Vagina (tissue), 2 donors: ENCODE data around the gene CCDC112.

Source experiments
- POLR2A ChIP-seq, 2 donors: fragments of 450-650 bp; IDR thresholded peaks; one replicate each; pipeline ENCODE4 v1.6.1; 2017; ENCODE audit warnings: antibody characterized with exemption in 2 of 2, mild to moderate bottlenecking in 2 of 2, moderate library complexity in 2 of 2
- TF ChIP-seq, protein P1 (sequence below), 3 experiments: fragments of 450-650 bp in 2 of 3; fragments of 200-600 bp in 1 of 3; sonication (generic) in 1 of 3; IDR thresholded peaks; one replicate each; pipeline ENCODE4 v1.5.1; 2017 to 2019; ENCODE audit warnings: antibody characterized with exemption in 3 of 3, mild to moderate bottlenecking in 2 of 3, moderate library complexity in 2 of 3

DNA sequence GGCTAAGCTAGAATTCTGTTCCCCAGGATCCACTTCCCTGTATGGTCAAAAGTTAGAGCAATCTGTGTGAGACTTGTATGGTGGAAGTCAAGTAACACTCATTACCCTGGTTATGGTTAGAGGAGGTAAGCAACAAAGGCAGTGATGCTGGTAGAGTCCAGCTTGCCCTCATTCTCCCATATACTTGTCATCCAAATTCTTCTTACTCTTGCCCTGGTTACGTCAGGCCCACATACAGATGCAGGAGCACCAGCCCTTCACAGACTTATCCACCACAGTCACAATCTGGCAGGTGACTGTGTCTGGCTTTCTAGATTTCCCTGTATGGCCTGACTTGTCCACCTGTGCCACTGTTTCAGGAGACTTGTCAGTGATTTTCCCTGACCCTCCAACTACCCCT, 69.2 kb downstream of the CCDC112 start:
- TF ChIP-seq, protein P1, sequence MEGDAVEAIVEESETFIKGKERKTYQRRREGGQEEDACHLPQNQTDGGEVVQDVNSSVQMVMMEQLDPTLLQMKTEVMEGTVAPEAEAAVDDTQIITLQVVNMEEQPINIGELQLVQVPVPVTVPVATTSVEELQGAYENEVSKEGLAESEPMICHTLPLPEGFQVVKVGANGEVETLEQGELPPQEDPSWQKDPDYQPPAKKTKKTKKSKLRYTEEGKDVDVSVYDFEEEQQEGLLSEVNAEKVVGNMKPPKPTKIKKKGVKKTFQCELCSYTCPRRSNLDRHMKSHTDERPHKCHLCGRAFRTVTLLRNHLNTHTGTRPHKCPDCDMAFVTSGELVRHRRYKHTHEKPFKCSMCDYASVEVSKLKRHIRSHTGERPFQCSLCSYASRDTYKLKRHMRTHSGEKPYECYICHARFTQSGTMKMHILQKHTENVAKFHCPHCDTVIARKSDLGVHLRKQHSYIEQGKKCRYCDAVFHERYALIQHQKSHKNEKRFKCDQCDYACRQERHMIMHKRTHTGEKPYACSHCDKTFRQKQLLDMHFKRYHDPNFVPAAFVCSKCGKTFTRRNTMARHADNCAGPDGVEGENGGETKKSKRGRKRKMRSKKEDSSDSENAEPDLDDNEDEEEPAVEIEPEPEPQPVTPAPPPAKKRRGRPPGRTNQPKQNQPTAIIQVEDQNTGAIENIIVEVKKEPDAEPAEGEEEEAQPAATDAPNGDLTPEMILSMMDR (IDR thresholded peaks at IDR 0.05), result no peak
- no peak for TF ChIP-seq POLR2A (IDR thresholded peaks at IDR 0.05)
